GM19099 (cell line): ENCODE results near the gene BEST2.

Experiments
- POLR2A ChIP-seq: IDR thresholded peaks from 3 replicates; pipeline ENCODE4 v1.6.1; 2011; ENCODE audit warnings: low read depth; ENCODE audit not compliant: insufficient read length; ENCODE audit errors: extremely low read depth

BEST2 gene

DNA sequence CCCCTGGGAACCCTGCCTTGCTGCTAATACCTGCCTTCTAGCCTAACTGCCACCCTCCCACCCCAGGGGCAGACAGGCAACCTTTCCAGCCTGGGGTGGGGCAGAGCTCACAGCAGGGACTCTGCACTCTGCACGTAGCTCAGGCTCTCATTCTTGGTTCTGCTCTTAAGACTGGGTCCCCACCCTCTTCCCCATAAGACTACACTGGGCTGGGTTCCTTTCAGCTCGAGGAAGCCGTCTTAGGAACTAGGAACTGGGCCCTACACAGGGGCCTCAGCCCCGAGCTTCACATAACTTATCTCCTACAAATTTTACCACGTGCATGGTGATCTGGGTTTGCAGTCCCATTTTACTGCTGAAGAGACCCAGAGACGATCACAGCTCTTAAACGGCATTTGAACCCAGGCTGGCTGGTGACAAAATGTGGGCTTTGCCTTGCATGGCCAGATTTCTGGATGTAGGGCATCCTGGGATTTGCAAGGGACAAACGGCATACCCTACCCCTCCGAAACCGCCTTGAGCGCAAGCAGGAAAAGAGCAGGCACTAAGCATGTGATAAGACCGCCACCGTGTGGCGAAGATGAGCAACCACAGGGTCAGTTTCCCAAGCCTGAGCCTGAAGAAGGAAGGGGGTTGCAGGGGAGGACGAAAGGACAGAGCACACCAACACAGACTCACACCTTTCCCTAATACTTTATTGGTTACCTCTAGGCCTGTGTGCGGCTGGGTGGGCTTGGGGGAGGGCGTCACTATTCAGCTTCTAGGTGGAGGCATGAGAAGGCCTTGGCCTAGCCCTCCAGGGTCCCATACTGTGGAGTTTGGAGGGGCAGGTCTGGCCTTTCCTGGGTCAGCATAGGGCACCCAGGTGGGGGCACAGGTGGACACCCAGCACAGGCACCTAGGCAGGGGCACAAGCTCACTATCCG is 44.8 kb downstream of the BEST2 start:
- TF ChIP-seq POLR2A, result no peak

DNA sequence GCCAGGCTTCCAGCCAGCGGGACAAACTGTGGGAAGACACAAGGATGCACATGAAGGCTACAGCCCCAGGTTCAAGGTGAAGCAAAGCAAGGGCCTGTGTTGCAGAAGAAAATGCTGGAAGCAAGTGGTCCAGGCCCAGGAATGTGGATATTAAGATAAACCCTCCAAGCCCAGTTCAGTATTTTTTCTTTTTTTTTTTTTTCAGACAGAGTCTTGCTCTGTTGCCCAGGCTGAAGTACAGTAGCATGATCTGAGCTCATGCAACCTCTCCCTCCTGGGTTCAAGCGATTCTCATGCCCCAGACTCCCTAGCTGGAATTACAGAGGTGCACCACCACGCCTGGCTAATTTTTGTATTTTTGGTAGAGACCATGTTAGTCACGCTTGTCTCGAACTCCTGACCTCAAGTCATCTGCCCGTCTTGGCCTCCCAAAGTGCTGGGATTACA is 45.6 kb downstream of the BEST2 start:
- TF ChIP-seq POLR2A, result no peak

DNA sequence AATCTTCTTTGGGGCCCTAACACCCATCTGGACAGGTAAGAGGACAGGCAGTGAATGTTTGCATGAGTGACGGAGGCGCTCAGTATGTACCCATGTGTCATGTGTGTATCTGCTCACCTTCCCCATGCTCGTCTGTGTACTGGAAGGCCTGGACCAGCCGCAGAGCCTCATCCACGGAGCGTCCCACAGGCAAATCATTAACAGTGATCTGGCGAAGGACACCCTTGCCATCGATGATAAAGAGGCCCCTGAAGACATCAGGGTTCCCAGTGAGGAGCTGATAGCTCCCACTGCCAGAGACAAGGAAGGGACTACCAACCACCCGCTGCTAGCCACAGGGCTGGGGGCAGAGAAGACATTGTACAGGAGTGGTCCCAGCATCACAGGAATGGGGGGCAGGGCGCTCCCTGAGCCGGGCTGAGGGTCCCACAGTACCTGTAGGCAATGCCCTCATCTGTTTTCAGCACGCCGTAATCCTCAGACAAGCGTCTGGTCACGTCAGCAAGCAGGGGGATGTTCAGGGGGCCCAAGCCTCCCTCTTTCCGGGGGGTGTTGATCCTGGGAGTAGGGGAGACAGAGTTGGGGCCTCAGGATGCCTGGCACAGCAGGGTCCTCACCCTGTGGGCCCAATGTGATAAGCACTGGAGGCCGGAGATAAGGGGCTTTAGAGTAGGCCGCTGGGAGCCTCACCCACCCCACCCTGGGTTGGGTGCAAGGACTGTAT is 48.3 kb downstream of the BEST2 start:
- no peak for TF ChIP-seq POLR2A

DNA sequence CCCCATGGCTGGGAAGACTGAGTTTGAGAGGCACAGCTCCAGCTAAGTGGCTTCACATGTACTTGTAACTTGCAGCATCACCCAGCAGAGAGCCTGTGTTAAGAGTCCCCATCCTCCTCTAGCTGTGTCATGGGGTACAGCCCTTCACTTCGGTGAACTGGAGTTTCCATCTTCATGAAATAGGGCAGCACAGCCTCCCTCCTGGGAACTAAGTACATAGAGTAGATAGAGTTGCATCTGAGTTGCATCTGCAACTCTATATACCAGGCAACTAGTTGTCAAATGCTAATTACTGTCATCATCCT is 48.8 kb downstream of the BEST2 start:
- no peak for TF ChIP-seq POLR2A

DNA sequence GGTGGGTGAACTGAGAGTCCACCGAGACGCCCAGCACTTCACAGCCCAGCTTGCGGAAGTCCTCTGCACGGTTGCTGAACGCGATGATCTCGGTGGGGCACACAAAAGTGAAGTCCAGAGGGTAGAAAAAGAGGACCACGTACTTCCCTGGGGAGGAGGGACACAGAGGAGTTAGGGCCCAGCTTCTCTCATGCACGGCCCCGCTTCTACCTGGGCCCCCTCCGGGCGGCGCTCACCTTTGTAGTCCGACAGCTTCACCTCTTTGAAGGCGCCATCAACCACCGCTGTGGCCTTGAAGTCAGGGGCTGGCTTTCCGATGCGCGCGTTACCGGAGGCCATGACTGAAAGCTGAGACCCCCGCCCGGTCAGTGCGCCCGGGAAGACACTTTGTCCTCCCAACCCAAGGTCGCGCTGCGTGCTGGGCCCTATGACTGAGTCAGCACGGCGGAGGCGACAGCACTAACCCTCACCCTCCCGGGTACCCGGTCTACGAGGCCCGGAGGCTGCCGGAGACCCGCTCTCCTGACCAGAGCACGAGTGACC is 49.4 kb downstream of the BEST2 start:
- TF ChIP-seq POLR2A, result no peak

DNA sequence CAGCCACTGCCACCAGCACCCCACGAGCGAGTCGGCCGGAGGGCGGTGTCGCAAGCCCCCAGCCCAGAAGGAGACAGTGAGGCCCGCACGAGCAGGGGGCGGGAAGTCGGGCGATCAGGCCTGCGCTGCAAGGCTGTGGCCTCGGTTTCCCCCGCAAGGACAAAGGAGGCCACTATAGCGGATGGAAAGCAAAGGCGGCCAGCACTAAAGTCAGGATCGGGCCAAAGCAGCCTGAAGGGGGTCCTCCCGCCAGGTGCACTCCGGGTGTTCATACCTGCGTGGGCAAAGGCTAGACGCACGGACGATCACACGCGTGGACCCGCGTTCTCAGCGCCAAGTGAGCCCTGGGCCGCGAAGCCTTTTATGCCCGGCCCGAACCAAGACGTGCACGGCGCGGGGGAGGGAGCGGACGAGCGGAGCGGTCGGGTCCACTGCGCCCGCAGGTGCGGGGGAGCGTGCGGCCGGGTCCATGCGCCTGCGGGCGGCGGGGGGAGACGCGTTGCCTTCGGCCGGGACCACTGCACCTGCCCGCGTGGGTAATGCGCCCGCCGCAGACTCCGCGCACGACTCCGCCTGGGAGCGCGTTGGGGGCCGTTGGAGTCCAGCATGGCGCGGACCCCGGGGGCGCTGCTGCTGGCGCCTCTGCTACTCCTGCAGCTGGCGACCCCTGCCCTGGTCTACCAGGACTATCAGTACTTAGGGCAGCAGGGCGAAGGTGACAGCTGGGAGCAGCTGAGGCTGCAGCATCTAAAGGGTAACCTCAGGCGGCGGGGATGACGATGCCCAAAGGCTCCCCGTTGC is 50.1 kb downstream of the BEST2 start, which contains the start of the genes PRDX2 and THSD8:
PRDX2 (minus strand) TSS at position 335 of the 801 bp plus-strand sequence. CDS start 539 bp downstream, outside the sequence.
THSD8 (plus strand) TSS at position 604 of the 801 bp plus-strand sequence; CDS start at position 607, 3 bp downstream.
- TF ChIP-seq POLR2A, result peak; percentile 95

DNA sequence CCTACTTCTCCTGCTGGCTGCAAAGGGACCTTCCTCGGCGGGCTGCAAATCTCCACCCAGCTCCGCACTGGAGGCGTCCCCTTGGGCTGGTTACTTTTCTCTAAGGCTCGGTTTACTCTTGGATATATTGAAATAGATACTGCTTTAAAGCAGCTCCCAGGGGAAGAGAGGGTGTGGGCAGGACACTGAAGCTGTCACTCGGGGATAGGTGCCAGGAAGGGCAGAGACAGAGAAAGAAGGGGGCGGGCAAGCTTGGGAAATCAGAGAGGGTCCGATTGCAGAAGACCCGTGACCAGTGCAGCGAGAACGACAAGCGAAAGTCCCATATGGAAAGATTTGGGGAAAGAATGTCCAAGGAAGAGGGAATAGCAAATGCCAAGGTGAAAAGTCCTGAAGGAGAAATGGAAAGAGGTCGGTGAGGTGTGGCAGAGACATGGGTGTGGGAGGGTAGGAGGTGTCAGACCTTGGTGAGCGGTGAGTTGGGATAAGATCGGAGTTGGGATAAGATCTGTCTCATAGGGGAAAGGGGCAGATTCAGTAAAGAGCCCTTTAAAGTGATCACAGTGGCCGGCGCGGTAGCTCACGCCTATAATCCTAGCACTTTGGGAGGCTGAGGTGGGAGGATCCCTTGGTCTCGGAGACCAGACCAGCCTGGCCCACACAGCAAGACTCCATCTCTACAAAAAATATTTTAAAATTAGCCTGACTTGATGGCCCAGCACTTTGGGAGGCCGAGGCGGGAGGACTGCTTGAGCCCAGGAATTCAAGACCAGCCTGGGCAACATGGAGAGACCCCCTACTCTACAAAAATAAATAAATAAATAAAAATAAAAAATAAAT is 50.9 kb downstream of the BEST2 start:
- TF ChIP-seq POLR2A, result no peak

DNA sequence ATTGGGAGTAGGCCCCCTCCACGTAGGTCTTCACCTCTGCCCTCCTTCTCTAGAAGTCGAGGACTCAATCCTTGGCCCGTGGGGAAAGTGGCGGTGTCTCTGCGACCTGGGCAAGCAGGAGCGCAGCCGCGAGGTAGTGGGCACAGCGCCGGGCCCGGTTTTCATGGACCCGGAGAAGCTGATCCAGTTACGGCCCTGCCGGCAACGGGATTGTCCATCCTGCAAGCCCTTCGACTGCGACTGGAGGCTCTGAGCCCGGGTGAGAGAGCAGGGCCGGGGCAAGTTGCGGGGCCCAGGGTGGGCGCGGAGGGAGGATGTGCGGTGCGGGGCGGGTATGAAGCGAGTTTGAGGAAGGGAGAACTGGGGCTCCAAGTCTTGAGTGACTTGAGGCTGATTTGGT is 52.5 kb downstream of the BEST2 start:
- no peak for TF ChIP-seq POLR2A

DNA sequence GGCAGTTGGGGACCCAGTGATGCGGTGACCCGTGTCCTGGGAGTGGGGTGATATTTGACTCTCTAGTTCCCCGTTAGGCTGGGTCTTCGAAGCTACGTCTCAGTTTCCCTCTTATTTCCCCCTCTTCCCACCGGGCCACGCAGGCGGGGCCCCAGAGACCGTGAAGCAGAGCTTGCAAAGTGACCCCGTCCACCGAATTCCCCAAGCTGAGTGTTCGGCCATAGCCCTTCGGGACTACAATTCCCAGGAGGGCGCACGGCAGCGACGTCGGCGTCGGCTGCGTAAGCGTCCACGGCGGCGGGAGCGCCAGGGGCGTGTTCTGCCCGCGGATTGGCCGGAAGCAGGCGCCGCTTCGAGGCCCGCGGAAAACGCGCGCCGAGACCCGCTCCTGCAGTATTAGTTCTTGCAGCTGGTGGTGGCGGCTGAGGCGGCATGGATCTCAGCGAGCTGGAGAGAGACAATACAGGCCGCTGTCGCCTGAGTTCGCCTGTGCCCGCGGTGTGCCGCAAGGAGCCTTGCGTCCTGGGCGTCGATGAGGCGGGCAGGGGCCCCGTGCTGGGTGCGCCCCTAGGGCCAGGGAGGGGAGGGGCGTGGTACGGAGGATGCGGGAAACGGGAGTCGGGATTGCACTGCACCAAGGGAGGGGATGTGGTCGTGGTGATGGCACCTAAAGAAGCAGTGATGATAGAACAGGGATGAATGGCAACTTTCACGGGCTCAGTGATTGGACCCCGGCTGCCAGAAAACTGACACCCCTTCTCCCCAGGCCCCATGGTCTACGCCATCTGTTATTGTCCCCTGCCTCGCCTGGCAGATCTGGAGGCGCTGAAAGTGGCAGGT is 54.9 kb downstream of the BEST2 start, which contains the start of gene RNASEH2A:
RNASEH2A (plus strand) TSS at position 343 of the 840 bp plus-strand sequence; CDS start at position 433, 90 bp downstream.
- TF ChIP-seq POLR2A, result peak; percentile 84
